Erythroblast (primary cell): Measurements from ENCODE around the gene DBT.
A peak's percentile ranks its signal among the peaks of the same experiment; 100 is the strongest.

Source experiments
- DNase-seq, 2 experiments: peaks; one replicate each; lab custom pipeline; 2025; lab: John Stamatoyannopoulos, UW
- GATA1 ChIP-seq: IDR thresholded peaks from 2 replicates; pipeline ENCODE4 v1.6.1; 2011; ENCODE audit warnings: low read depth, mild to moderate bottlenecking, control low read depth, low read length, moderate library complexity
- POLR2A ChIP-seq: IDR thresholded peaks from 2 replicates; pipeline ENCODE4 v1.6.1; 2011; ENCODE audit warnings: mild to moderate bottlenecking, low read length

DBT gene

GRCh38 chr1:100198596-100198995, 51.0 kb downstream of the DBT start:
- TF ChIP-seq POLR2A: no peak
- TF ChIP-seq GATA1: no peak
- DNase-seq: no peak

GRCh38 chr1:100188617-100189016, 61.0 kb downstream of the DBT start:
- TF ChIP-seq GATA1: no peak
- TF ChIP-seq POLR2A: no peak
- DNase-seq: no peak

GRCh38 chr1:100187912-100188311, 61.7 kb downstream of the DBT start:
- DNase-seq: no peak
- TF ChIP-seq GATA1 (no peak), POLR2A (no peak)

- TF ChIP-seq POLR2A (no peak), GATA1 (no peak)
- DNase-seq: peak; percentile 20 to 65
Measured at GRCh38 chr1:100184536-100184935, 65.1 kb downstream of the DBT start.

GRCh38 chr1:100183370-100183769, 66.3 kb downstream of the DBT start:
- TF ChIP-seq POLR2A (no peak), GATA1 (no peak)
- no peak for DNase-seq

- no peak for DNase-seq
Measured at GRCh38 chr1:100178091-100178490, 71.5 kb downstream of the DBT start, which contains the start of gene LRRC39. Gene LRRC39, minus strand, starts transcription at chr1:100178256. Its CDS starts 9,740 bp downstream, at chr1:100168516.

GRCh38 chr1:100177295-100178041, 72.2 kb downstream of the DBT start:
- TF ChIP-seq GATA1: no peak
- no peak for TF ChIP-seq POLR2A
- no peak for DNase-seq

More at GRCh38 chr1:100178091-100178490, 71.5 kb downstream of the DBT start, which contains the start of gene LRRC39:
- TF ChIP-seq GATA1: no peak
- TF ChIP-seq POLR2A: no peak

- TF ChIP-seq POLR2A: no peak
- TF ChIP-seq GATA1: no peak
- no peak for DNase-seq
Measured at GRCh38 chr1:100168051-100168450, 81.6 kb downstream of the DBT start.

- no peak for DNase-seq
- TF ChIP-seq GATA1 (no peak), POLR2A (no peak)
Measured at GRCh38 chr1:100164702-100165101, 84.9 kb downstream of the DBT start.

GRCh38 chr1:100164216-100164615, 85.4 kb downstream of the DBT start:
- DNase-seq: no peak
- TF ChIP-seq GATA1: no peak
- TF ChIP-seq POLR2A: no peak

- TF ChIP-seq POLR2A: no peak
- no peak for DNase-seq
Measured at GRCh38 chr1:100162881-100163280, 86.8 kb downstream of the DBT start.

GRCh38 chr1:100152271-100152670, 97.4 kb downstream of the DBT start:
- DNase-seq: no peak
- TF ChIP-seq GATA1 (no peak), POLR2A (no peak)

GRCh38 chr1:100151679-100152078, 98.0 kb downstream of the DBT start:
- TF ChIP-seq GATA1 (no peak), POLR2A (no peak)
- DNase-seq: no peak

GRCh38 chr1:100147875-100148274, 101.8 kb downstream of the DBT start:
- no peak for TF ChIP-seq POLR2A
- TF ChIP-seq GATA1: no peak
- no peak for DNase-seq

GRCh38 chr1:100146958-100147357, 102.7 kb downstream of the DBT start:
- no peak for DNase-seq
- no peak for TF ChIP-seq POLR2A
- TF ChIP-seq GATA1: no peak
